Gastrocnemius medialis (tissue), 4 donors: ENCODE data around the gene ACOXL.

ENCODE experiments used
- POLR2A ChIP-seq, 2 donors: fragments of 450-650 bp; IDR thresholded peaks; one replicate each; pipeline ENCODE4 v1.6.1; 2017; ENCODE audit warnings: antibody characterized with exemption in 2 of 2, mild to moderate bottlenecking in 2 of 2, moderate library complexity in 2 of 2
- TF ChIP-seq, protein P1 (sequence below), 5 experiments: fragments of 450-650 bp in 3 of 5; fragments of 200-600 bp in 2 of 5; sonication (generic) in 2 of 5; IDR thresholded peaks in 4 of 5; conservative IDR thresholded peaks in 1 of 5; 1 replicate in 4 of 5; 2 replicates in 1 of 5; pipeline ENCODE4 v1.5.1; 2016 to 2019; ENCODE audit warnings: antibody characterized with exemption in 5 of 5, mild to moderate bottlenecking in 3 of 5, moderate library complexity in 3 of 5

DNA sequence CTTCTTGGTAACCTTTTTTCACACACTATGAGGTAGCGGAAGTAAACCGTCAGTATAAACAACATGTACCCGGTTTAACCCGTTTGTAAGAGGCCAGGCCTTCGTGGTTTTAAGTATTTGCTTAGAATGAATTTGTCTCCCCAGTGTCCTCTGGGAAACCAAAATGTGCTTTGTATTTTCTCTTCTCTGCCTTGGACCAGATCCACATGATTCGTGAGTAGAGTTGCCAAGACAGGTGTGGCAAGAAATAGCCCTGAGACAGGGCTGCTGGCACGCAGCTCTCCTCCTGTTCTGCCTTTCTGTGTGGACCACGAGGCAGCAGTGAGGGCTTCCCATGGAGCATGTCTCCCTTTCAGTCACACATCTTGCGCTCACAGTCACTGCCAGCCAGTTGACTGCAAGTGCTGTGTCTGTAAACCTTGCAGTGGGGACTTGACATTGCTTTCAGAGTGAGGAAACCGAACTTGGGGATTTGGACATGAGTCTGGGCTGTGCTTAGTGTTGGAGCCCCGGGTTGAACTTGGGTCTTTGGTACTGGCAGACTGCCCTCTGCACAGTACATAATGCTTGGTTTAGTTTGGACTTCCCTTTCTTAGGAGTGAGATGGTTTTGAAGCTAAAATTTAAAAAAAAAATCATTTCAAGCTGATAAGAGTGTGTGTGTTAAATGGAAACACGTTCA is 407.4 kb downstream of the ACOXL start:
- TF ChIP-seq, protein P1, sequence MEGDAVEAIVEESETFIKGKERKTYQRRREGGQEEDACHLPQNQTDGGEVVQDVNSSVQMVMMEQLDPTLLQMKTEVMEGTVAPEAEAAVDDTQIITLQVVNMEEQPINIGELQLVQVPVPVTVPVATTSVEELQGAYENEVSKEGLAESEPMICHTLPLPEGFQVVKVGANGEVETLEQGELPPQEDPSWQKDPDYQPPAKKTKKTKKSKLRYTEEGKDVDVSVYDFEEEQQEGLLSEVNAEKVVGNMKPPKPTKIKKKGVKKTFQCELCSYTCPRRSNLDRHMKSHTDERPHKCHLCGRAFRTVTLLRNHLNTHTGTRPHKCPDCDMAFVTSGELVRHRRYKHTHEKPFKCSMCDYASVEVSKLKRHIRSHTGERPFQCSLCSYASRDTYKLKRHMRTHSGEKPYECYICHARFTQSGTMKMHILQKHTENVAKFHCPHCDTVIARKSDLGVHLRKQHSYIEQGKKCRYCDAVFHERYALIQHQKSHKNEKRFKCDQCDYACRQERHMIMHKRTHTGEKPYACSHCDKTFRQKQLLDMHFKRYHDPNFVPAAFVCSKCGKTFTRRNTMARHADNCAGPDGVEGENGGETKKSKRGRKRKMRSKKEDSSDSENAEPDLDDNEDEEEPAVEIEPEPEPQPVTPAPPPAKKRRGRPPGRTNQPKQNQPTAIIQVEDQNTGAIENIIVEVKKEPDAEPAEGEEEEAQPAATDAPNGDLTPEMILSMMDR (IDR thresholded peaks at IDR 0.05 in 4 of 5, conservative IDR thresholded peaks at IDR 0.05 in 1 of 5), result no peak
- peak in 1 of 2 donors; percentile 20 for TF ChIP-seq POLR2A (IDR thresholded peaks at IDR 0.05)
